Stimulated activated naive CD8-positive, alpha-beta T cell treated with anti-CD3 and anti-CD28 coated beads, Interleukin-15, amount 100 ng/mL, for 72 hours (primary cell): ENCODE data around the gene ZNF124.
"Not testable (repeated sequence)": the region's sequence is repeated elsewhere in the genome, so short reads cannot be mapped to it uniquely, and the experiment has no call there.

Experiments used
- ATAC-seq: fragments of 150-1000 bp; cut with Tn5 transposase; 2 replicates; pipeline ENCODE4 v1.10.0; 2021; ENCODE audit warnings: mild to moderate bottlenecking, moderate library complexity
- DNase-seq, 2 donors: peaks; one replicate each; pipeline ENCODE4 v3.0.0; 2021 to 2022
- H3K27ac Mint-ChIP-seq, 2 donors: one replicate each; pipeline ENCODE4 v1.8.0; 2022; ENCODE audit warnings: mild to moderate bottlenecking in 2 of 2, mixed read lengths in 2 of 2, moderate library complexity in 2 of 2
- H3K27me3 Mint-ChIP-seq: one replicate; pipeline ENCODE4 v1.8.0; 2022; ENCODE audit warnings: mixed read lengths
- H3K4me1 Mint-ChIP-seq: one replicate; pipeline ENCODE4 v1.8.0; 2022; ENCODE audit warnings: mild to moderate bottlenecking, mixed read lengths
- H3K4me3 Mint-ChIP-seq, 2 donors: one replicate each; pipeline ENCODE4 v1.8.0; 2022; ENCODE audit warnings: mild to moderate bottlenecking in 2 of 2, mixed read lengths in 2 of 2, moderate library complexity in 1 of 2
- H3K9me3 Mint-ChIP-seq, 2 donors: one replicate each; pipeline ENCODE4 v1.8.0; 2022; ENCODE audit warnings: mixed read lengths in 2 of 2

Gene ZNF124

DNA sequence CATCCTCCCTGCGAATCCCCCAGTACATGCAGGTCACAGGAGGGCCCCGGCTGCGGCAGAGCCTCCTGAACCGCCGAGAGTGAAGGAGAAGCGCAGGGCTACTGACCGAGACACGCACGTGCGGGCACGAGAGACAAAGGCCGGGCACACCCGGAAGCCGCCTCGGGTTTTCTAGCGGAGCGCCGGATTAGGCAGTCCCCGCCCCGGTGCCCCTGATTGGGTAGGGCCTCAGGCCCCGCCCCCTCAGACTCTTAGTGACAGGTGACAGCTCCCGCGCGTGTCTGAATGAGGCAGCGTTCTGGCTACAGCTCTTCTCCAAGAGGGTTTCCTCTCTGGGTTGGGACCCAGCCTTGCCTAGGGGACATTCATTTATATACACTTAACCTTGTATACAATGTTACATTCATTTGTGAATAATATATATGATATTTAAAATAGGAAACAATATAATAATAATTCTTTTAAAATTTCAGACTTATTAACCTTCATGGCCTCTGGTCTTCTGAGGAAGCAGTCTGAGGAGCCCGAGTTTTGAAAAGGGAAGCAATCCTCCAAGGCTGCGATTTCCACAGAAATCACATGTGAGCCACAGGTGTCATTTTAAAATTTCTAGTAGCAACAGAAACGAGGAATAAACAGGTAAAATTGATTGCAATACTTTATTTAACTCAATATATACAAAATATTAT, at the start of gene ZNF124:
Gene ZNF124, minus strand, starts transcription at position 146 of the 689 bp plus-strand sequence. Its CDS starts 143 bp downstream, at position 3.
- not testable (repeated sequence) for H3K27me3 Mint-ChIP-seq, DNase-seq, H3K27ac Mint-ChIP-seq, H3K4me3 Mint-ChIP-seq
- Mint-ChIP-seq H3K9me3 (peaks cover 14 to 15% of the 10 kb centered on the region in 2 donors), H3K4me1 (peaks cover 27% of the 10 kb centered on the region)
- peak; percentile 99 for ATAC-seq

DNA sequence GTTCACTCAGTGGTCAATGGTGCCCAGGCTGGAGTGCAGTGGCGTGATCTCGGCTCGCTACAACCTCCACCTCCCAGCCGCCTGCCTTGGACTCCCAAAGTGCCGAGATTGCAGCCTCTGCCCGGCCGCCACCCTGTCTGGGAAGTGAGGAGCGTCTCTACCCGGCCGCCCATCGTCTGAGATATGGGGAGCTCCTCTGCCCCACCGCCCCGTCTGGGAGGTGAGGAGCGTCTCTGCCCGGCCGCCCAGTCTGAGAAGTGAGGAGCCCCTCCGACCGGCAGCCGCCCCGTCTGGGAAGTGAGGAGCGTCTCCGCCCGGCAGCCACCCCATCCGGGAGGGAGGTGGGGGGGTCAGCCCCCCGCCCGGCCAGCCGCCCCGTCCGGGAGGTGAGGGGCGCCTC, 48.5 kb upstream of the ZNF124 start:
- H3K4me1 Mint-ChIP-seq, H3K27ac Mint-ChIP-seq: not testable (repeated sequence)
- H3K9me3 Mint-ChIP-seq = peaks cover 14 to 22% of the 10 kb centered on the region in 2 donors

DNA sequence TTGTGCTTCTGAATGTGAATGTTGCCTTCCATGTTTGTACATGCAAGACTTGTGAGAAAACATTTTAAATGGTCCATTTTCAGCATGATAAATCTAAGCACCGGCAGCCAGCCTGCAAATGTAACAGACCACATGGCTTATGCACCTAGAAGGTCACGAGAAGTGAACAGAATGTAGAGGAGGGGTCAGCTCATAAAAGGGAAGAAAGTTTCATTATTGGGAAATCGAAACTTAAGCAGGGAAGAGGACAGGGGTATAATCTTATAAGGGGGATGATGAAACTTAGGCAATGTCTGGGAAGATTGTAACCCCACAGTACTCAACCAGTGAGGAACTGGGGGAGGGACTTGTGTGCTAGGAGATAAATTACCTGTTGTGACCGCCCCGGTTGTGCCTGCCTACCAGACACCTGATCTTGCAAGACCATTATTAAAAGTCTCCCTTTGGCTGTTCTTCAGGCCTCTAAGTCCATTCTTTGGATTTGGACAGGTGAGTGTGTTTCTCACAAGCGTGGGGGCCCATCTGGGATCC, 46.4 kb upstream of the ZNF124 start:
- DNase-seq = no peak
- Mint-ChIP-seq H3K9me3 (peaks cover 0 to 8% of the 10 kb centered on the region in 2 donors), H3K4me3 (no peak overlapping the region), H3K27ac (no peak overlapping the region), H3K4me1 (peaks cover 7% of the 10 kb centered on the region), H3K27me3 (peaks cover 8% of the 10 kb centered on the region)
- no peak for ATAC-seq

More for the DNA sequence above, 48.5 kb upstream of the ZNF124 start:
- H3K27me3 Mint-ChIP-seq, H3K4me3 Mint-ChIP-seq, DNase-seq, ATAC-seq: not testable (repeated sequence)

DNA sequence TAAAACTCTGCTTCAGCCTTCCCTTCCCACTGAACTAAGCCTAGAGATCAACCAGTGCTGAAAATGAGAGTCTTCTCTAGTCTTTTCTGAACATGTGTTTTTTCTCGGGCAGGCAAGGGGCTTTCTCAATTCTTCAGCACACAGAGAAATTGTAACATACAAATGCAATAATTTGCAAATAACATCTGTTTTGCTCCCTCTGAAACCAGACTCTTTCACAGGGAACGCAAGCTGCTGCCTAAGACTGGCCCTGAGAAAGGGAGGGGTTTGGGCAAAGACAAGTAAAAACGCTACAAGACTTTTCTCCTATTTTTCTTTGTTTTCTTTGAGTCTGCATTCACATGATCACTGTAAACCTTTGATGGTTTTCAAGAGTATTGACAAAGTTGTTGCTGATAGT, 44.4 kb upstream of the ZNF124 start:
- DNase-seq (no peak), ATAC-seq (no peak)
- Mint-ChIP-seq H3K9me3 (no peaks in the 10 kb centered on the region), H3K27me3 (peaks cover 3% of the 10 kb centered on the region), H3K27ac (no peak overlapping the region), H3K4me1 (peaks cover 25% of the 10 kb centered on the region), H3K4me3 (no peak overlapping the region)

DNA sequence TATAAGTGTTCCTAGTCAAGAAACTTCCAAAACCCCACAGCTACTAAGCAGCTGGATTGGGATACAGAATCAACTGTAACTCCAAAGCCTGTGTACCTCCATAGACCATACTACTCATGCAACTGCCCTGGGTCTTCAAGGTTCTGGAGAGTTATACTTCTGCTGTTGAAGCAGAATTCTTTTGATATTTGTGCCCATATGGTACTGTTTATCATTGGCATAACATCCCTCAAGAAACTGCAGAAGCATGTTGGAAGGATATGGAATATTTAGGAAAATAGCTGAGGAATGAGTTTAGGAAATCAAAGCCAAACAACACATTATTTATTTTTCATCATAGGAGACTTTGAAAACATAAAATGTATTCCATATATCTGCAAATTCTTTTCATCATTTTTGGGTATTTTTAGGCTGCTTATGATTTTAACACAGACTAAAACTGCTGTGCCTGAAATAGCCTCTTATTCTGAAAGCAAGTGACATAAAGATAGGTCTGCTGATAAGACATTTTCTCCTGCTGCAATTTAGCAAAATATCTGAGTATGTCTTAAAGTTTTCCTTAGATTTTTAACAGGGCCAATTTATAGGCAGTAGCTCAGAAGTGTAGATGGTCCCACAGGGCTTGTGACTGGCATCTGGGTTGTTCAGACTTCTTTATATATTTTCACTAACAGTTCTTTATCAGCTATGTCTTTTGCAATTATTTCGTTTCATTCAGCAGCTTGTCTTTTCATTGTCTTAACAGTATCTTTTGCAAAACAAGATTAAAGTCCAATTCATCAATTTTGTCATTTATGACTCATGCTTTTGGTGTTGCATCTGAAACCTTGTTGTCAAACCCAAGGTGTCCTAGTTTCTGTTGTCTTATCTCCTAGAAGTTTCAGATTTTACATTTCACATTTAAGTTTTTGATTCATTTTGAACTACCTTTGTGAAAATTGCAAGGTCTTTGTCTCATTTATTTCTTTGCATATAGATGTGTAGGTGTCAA, 41.1 kb upstream of the ZNF124 start:
- peaks cover 0 to 2% of the 10 kb centered on the region in 2 donors for H3K9me3 Mint-ChIP-seq
- H3K4me1 Mint-ChIP-seq = peaks cover 50% of the 10 kb centered on the region
- DNase-seq = no peak
- no peaks in the 10 kb centered on the region for H3K27me3 Mint-ChIP-seq
- H3K27ac Mint-ChIP-seq = no peak overlapping the region
- no peak for ATAC-seq
- H3K4me3 Mint-ChIP-seq = peak overlapping the region in 1 of 2 donors; percentile 2

DNA sequence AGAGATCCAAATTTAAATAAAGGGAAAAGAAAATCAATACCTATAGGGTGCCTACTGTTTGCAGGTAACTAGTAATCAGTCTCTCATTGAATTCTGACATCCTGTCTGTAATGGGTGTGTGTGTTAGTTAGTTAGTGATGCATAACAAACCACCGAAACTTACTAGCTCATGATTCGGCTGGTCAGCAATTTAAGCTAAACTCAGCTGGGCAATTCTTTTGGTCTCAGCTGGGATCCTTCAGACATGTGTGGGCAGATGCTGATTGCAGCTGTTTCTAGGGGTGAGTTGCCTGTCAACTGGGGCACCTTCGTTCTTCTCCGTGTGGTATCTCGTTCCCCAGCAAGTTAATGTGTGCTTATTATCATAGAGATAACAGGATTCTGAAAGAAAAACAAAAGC, 40.2 kb upstream of the ZNF124 start:
- Mint-ChIP-seq H3K27ac (no peak overlapping the region), H3K27me3 (no peaks in the 10 kb centered on the region), H3K4me3 (no peak overlapping the region), H3K9me3 (peaks cover 0 to 6% of the 10 kb centered on the region in 2 donors), H3K4me1 (peaks cover 58% of the 10 kb centered on the region)
- ATAC-seq (no peak), DNase-seq (no peak)

DNA sequence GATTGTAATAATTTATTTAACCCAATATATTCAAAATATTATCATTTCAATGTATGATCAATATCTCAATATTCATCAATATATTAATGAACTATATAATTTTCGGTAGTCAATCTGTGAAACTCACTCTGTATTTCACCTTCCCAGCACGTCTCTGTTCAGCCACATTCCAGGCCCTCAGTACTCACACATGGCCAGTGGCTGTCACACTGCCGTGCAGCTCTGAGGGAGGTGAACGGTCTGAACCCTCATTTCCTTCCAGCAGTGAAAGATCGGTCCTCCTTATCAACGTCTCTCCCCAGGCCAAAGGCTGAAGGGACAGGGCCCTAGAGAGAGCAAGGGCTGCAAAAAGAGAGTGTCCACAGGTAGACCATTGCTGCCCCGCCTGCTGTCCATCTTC, 39.5 kb upstream of the ZNF124 start:
- no peak for ATAC-seq
- Mint-ChIP-seq H3K9me3 (peaks cover 0 to 7% of the 10 kb centered on the region in 2 donors), H3K27me3 (no peaks in the 10 kb centered on the region), H3K27ac (no peak overlapping the region), H3K4me3 (peak overlapping the region in 1 of 2 donors; percentile 39), H3K4me1 (peaks cover 58% of the 10 kb centered on the region)
- DNase-seq = no peak

DNA sequence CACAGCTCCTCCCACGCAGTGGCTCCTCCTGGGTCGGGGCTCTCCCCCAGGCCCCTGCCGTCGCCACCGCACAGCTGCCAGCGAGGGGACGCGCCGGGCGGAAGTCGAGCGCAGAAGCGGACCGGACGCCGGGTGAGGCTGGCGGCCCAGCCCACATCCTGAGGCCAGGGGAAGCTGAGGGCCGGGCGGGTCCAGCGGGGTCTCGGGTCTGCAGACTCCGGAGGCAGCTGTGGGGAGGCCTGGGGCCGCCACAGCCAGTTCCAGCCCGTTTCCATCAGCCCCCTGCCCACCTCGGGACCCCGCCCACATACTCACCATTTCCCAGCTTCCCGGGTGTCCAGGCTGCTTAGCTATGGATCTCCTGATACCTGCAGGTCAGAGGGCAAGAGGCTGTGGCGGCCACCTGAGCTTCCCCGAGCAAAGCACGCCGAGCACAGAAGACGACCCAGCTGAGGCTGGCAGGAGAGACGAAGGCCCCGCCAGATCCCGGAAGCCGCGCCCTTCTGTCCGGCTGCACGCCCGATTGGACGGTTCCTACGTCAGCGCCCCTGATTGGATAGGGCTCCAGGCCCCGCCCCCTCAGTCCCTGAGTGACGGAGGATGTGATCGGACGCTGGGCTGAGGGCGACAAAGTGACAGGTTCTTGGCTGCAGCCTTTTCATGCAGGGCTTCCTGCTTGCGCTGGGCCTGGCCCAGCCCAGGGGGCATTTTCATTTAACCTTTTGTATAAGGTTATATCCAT, 38.7 kb upstream of the ZNF124 start:
- Mint-ChIP-seq H3K4me3 (peak overlapping the region; percentile 95), H3K9me3 (peaks cover 0 to 12% of the 10 kb centered on the region in 2 donors), H3K4me1 (peaks cover 58% of the 10 kb centered on the region), H3K27me3 (no peaks in the 10 kb centered on the region), H3K27ac (peak overlapping the region; percentile 99)
- peak; percentile 92 to 96 for DNase-seq
- ATAC-seq = peak; percentile 98

DNA sequence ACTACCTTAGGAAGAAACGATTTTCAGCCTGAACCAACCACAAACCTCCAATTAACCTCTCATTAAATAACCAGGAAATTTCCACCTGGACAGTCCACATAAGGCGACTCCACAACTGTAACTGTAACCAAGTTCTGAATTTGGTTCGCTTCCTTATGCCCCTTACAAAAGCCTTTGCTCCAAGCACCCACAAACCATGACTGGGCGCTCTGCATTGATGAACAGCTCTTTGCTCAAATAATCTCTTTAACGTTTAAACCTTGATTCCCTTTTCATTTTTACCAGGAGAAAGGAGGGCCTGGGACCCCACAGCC, 38.2 kb upstream of the ZNF124 start:
- Mint-ChIP-seq H3K27me3 (no peaks in the 10 kb centered on the region), H3K9me3 (peaks cover 0 to 12% of the 10 kb centered on the region in 2 donors), H3K27ac (peak overlapping the region; percentile 99), H3K4me1 (peaks cover 58% of the 10 kb centered on the region), H3K4me3 (peak overlapping the region; percentile 95)
- ATAC-seq (peak; percentile 32), DNase-seq (no peak)

DNA sequence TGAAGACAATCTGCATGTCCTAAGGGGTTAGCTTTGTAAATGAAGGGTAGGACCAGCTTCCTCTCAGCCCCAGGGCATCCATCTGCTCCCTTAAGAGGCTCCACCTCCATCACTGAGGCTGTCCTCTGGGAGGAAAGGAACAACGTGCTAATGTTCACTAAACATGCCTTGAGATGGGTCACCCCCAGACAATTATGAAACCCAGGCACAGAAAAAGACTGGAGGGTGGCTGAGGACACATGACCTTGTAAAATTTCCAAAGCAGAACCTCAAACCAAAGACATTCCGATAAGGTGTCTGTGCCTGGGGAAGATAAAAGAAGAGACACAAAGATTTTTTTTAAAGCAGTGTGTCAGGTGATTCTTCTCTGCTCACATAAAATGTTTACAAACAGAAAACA, 37.6 kb upstream of the ZNF124 start:
- Mint-ChIP-seq H3K27ac (peak overlapping the region; percentile 16 to 19), H3K4me3 (peak overlapping the region; percentile 95), H3K9me3 (peaks cover 0 to 12% of the 10 kb centered on the region in 2 donors), H3K27me3 (no peaks in the 10 kb centered on the region), H3K4me1 (peaks cover 58% of the 10 kb centered on the region)
- ATAC-seq = no peak
- no peak for DNase-seq

DNA sequence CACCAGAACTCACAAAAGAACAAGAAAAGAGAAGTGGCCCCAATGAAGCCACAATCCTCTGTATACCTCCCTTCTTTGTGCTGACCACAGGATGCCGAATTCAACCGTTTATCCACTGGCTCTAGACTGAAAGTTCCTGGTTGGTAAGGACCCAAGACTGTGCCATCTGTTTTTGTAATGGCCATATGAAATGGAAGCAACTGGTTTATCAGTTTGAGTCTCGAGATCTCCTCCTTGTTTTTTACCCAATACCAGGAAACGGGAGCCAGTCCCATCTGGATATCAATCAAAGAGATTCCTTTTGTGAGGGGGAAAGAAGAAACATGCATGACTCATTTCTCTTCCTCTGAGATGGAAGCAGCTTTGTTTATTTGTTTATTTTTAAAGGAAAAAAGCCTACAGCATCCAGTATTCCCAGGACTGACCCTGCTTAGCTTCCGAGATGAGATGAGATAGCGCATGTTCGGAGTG, 32.4 kb upstream of the ZNF124 start:
- Mint-ChIP-seq H3K27ac (no peak overlapping the region), H3K9me3 (peaks cover 0 to 36% of the 10 kb centered on the region in 2 donors), H3K27me3 (no peaks in the 10 kb centered on the region), H3K4me3 (no peak overlapping the region), H3K4me1 (peaks cover 21% of the 10 kb centered on the region)
- no peak for DNase-seq
- ATAC-seq = no peak

DNA sequence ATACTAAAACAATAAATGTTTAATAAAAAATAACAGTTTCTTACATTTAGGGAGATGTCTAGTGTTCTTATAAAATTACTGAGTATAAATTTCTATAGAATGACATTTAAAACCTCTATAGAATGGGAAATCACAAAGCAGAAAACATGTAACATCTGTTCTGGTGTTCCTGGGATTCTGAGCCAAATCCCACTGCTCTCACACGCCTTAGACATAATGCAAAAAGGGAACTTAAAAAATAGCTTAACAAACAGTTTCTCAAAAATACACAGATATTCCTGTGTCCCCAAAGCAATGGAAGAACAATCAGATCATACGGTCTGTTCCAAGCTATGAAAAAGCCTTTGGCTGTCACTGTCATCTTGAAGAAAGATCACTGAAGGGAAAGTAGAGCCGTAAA, 27.0 kb upstream of the ZNF124 start:
- peaks cover 21 to 35% of the 10 kb centered on the region in 2 donors for H3K9me3 Mint-ChIP-seq
- H3K27ac Mint-ChIP-seq = no peak overlapping the region
- ATAC-seq (no peak), DNase-seq (no peak)
- no peaks in the 10 kb centered on the region for H3K27me3 Mint-ChIP-seq
- no peak overlapping the region for H3K4me3 Mint-ChIP-seq
- H3K4me1 Mint-ChIP-seq = no peaks in the 10 kb centered on the region

DNA sequence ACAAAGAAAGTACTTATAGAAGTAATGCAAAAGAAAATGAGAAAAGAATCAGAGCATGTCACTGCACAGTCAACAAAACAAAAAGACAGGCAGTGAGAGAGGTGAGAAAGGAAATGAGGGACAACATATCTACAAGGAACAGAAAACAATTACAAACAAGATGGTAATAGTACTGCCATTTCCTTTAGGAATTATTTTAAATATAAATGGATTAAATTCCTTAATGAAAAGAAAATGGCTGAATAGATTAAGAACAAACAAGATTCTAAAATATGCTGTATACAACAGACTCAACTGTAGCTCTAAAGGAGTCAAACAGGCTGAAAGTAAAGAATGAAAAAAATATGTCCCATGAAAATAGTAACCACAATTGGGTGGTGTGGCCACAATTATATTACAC, 22.1 kb upstream of the ZNF124 start:
- DNase-seq = no peak
- no peak overlapping the region for H3K4me3 Mint-ChIP-seq
- ATAC-seq = no peak
- H3K27ac Mint-ChIP-seq = peak overlapping the region in 1 of 2 donors; percentile 21
- H3K27me3 Mint-ChIP-seq = no peaks in the 10 kb centered on the region
- H3K9me3 Mint-ChIP-seq = peaks cover 36 to 44% of the 10 kb centered on the region in 2 donors
- no peaks in the 10 kb centered on the region for H3K4me1 Mint-ChIP-seq

DNA sequence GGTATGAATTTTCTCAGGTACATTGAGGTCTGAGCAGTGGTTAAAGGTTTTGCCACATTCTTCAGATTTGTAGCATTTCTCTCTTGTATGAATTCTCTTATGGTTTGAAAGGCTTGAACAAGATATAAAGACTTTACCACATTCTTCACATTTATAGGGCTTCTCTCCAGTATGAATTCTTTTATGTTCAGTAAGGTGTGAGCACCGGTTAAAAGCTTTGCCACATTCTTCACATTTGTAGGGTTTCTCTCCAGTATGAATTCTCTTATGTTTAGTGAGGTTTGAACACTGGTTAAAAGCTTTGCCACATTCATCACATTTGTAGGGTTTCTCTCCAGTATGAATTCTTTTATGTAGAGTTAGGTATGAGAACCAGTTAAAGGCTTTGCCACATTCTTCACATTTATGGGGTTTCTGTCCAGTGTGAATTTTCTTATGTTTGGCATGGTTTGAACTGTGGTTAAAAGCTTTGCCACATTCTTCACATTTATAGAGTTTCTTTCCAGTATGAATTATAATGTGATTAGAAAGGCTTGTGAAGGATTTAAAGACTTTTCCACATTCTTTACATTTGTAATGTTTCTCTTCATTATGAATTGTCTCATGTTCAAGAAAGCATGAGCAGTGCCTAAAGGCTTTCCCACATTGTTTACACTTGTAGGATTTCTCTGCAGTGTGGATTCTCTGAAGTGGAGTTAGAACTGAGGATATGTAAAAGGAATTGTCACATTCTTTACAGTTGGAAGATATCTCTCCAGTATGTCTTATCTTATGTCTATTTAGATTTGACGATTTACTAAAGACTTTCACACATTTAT, 18.4 kb upstream of the ZNF124 start:
- no peak for ATAC-seq
- no peak overlapping the region for H3K27ac Mint-ChIP-seq
- no peak for DNase-seq
- H3K4me1 Mint-ChIP-seq = no peaks in the 10 kb centered on the region
- no peaks in the 10 kb centered on the region for H3K27me3 Mint-ChIP-seq
- no peak overlapping the region for H3K4me3 Mint-ChIP-seq
- H3K9me3 Mint-ChIP-seq = peaks cover 27 to 44% of the 10 kb centered on the region in 2 donors
